Mesenchymal stem cell (in vitro differentiated cells and primary cell): ENCODE measurements around the gene LYPD6B.
A peak's percentile ranks its signal among the peaks of the same experiment; 100 is the strongest.

ENCODE experiments used
- DNase-seq: peaks from one replicate; pipeline ENCODE4 v3.0.0-alpha.2; 2013
- H2AFZ ChIP-seq: one replicate; pipeline ENCODE4 v1.6.1; 2013; ENCODE audit warnings: low read depth, mild to moderate bottlenecking, control low read depth, inconsistent platforms, low read length, moderate library complexity
- H2AK5ac ChIP-seq: 2 replicates; pipeline ENCODE4 v1.6.1; 2013; ENCODE audit warnings: low read length, moderate library complexity, mild to moderate bottlenecking, inconsistent platforms; ENCODE audit not compliant: severe bottlenecking
- H2BK120ac ChIP-seq: one replicate; pipeline ENCODE4 v1.6.1; 2013; ENCODE audit warnings: low read depth, mild to moderate bottlenecking, inconsistent platforms, low read length, moderate library complexity
- H2BK12ac ChIP-seq, 2 experiments: one replicate each; pipeline ENCODE4 v1.6.1; 2013; ENCODE audit warnings: inconsistent platforms in 2 of 2, low read length in 2 of 2, mild to moderate bottlenecking in 2 of 2, moderate library complexity in 2 of 2, control low read depth in 1 of 2
- H2BK15ac ChIP-seq: one replicate; pipeline ENCODE4 v1.6.1; 2013; ENCODE audit warnings: mild to moderate bottlenecking, low read depth, inconsistent platforms; ENCODE audit not compliant: poor library complexity, severe bottlenecking
- H2BK5ac ChIP-seq: 2 replicates; pipeline ENCODE4 v1.6.1; 2013; ENCODE audit warnings: low read depth, mild to moderate bottlenecking, low read length, control low read depth, inconsistent platforms; ENCODE audit not compliant: poor library complexity, severe bottlenecking
- H3K14ac ChIP-seq, 2 experiments: one replicate each; pipeline ENCODE4 v1.6.1; 2013; ENCODE audit warnings: inconsistent platforms in 2 of 2, low read length in 2 of 2, control low read depth in 1 of 2, mild to moderate bottlenecking in 1 of 2, moderate library complexity in 1 of 2
- H3K18ac ChIP-seq, 2 experiments: one replicate each; pipeline ENCODE4 v1.6.1; 2013; ENCODE audit warnings: inconsistent platforms in 2 of 2, low read length in 2 of 2, control low read depth in 1 of 2, low read depth in 1 of 2, mild to moderate bottlenecking in 1 of 2
- H3K23ac ChIP-seq, 2 experiments: one replicate each; pipeline ENCODE4 v1.6.1; 2013; ENCODE audit warnings: inconsistent platforms in 2 of 2, low read length in 2 of 2, mild to moderate bottlenecking in 2 of 2, moderate library complexity in 2 of 2, control low read depth in 1 of 2
- H3K27ac ChIP-seq: 2 replicates; pipeline ENCODE4 v1.5.1; 2013; ENCODE audit warnings: mild to moderate bottlenecking, moderate library complexity, low read length, control low read depth, inconsistent platforms; ENCODE audit not compliant: poor library complexity, severe bottlenecking
- H3K27me3 ChIP-seq, 2 experiments: 2 replicates each; pipeline versions ENCODE4 v1.6.1 to v1.7.0; 2013; ENCODE audit warnings: low read length in 2 of 2, mild to moderate bottlenecking in 2 of 2, moderate library complexity in 2 of 2, control low read depth in 1 of 2, inconsistent platforms in 1 of 2; ENCODE audit not compliant: control insufficient read depth in 1 of 2, insufficient read depth in 1 of 2
- H3K36me3 ChIP-seq, 2 experiments: 2 replicates each; pipeline versions ENCODE4 v1.6.1 to v1.7.0; 2013; ENCODE audit warnings: low read length in 2 of 2, control low read depth in 1 of 2, inconsistent platforms in 1 of 2, low read depth in 1 of 2, mild to moderate bottlenecking in 1 of 2; ENCODE audit not compliant: insufficient read depth in 2 of 2, control insufficient read depth in 1 of 2
- H3K4ac ChIP-seq, 2 experiments: one replicate each; pipeline ENCODE4 v1.6.1; 2013; ENCODE audit warnings: inconsistent platforms in 2 of 2, low read length in 2 of 2, mild to moderate bottlenecking in 2 of 2, moderate library complexity in 2 of 2, control low read depth in 1 of 2, low read depth in 1 of 2
- H3K4me1 ChIP-seq: 2 replicates; pipeline ENCODE4 v1.6.1; 2013; ENCODE audit warnings: low read depth, low read length, control low read depth; ENCODE audit not compliant: control insufficient read depth, insufficient read depth
- H3K4me2 ChIP-seq: 2 replicates; pipeline ENCODE4 v1.6.1; 2013; ENCODE audit warnings: low read length, mild to moderate bottlenecking, inconsistent platforms; ENCODE audit not compliant: poor library complexity, severe bottlenecking
- H3K4me3 ChIP-seq, 2 experiments: 2 replicates each; pipeline versions ENCODE4 v1.5.1 to v1.7.0; 2013; ENCODE audit warnings: low read length in 2 of 2, mild to moderate bottlenecking in 2 of 2, control low read depth in 1 of 2, low read depth in 1 of 2; ENCODE audit not compliant: insufficient read depth in 1 of 2
- H3K79me1 ChIP-seq: replicated peaks from 2 replicates; pipeline ENCODE4 v1.6.1; 2013; ENCODE audit warnings: mild to moderate bottlenecking, control low read depth, low read length, inconsistent platforms; ENCODE audit not compliant: poor library complexity, severe bottlenecking
- H3K9ac ChIP-seq: 2 replicates; pipeline ENCODE4 v1.7.0; 2013; ENCODE audit warnings: mild to moderate bottlenecking, low read length, moderate library complexity
- H3K9me3 ChIP-seq: 2 replicates; pipeline ENCODE4 v1.7.0; 2013; ENCODE audit warnings: mild to moderate bottlenecking, low read length; ENCODE audit not compliant: control insufficient read depth
- H4K8ac ChIP-seq: one replicate; pipeline ENCODE4 v1.6.1; 2013; ENCODE audit warnings: inconsistent platforms, mild to moderate bottlenecking, low read length, moderate library complexity
- H4K91ac ChIP-seq: one replicate; pipeline ENCODE4 v1.6.1; 2013; ENCODE audit warnings: mild to moderate bottlenecking, low read length, inconsistent platforms
- WGBS: methylation state at CpG from one replicate; pipeline ENCODE4 v1.1.7; 2013; ENCODE audit warnings: mixed read lengths; 5-methylcytosine and 5-hydroxymethylcytosine counted together

Gene LYPD6B

GRCh38 chr2:149219856-149220255 is 181.4 kb downstream of the LYPD6B start:
- Histone ChIP-seq H3K14ac (no peak overlapping the region), H3K4me1 (no peaks in the 10 kb centered on the region), H3K4me3 (no peak overlapping the region), H3K79me1 (no peaks in the 10 kb centered on the region), H2BK120ac (no peak overlapping the region), H3K4ac (no peak overlapping the region), H2AK5ac (no peak overlapping the region), H3K27ac (no peak overlapping the region), H3K36me3 (no peaks in the 10 kb centered on the region), H4K8ac (no peak overlapping the region), H4K91ac (peak overlapping the region; percentile 29), H2BK5ac (no peak overlapping the region), H3K23ac (no peak overlapping the region), H3K9me3 (no peaks in the 10 kb centered on the region), H3K4me2 (no peak overlapping the region), H3K18ac (no peak overlapping the region), H2BK15ac (no peak overlapping the region), H2AFZ (peak overlapping the region; percentile 6), H3K9ac (no peak overlapping the region), H2BK12ac (no peak overlapping the region), H3K27me3 (peaks cover 4 to 5% of the 10 kb centered on the region in 2 experiments)
- WGBS = 40% methylated on average over 2 of the region's 3 CpGs
- DNase-seq = no peak

GRCh38 chr2:149221002-149221401 is 182.5 kb downstream of the LYPD6B start:
- peaks cover 4 to 5% of the 10 kb centered on the region in 2 experiments for H3K27me3 ChIP-seq
- no peak overlapping the region for H2BK120ac ChIP-seq
- no peak overlapping the region for H3K9ac ChIP-seq
- no peak overlapping the region for H2AK5ac ChIP-seq
- H3K14ac ChIP-seq = no peak overlapping the region
- no peak overlapping the region for H3K4ac ChIP-seq
- no peak overlapping the region for H4K91ac ChIP-seq
- H3K79me1 ChIP-seq = no peaks in the 10 kb centered on the region
- no peaks in the 10 kb centered on the region for H3K4me1 ChIP-seq
- no peaks in the 10 kb centered on the region for H3K36me3 ChIP-seq
- no peak overlapping the region for H2BK5ac ChIP-seq
- H3K4me2 ChIP-seq = no peak overlapping the region
- no peak overlapping the region for H3K23ac ChIP-seq
- no peak overlapping the region for H3K4me3 ChIP-seq
- 69% methylated on average over 9 of the region's 9 CpGs for WGBS
- H3K27ac ChIP-seq = no peak overlapping the region
- no peaks in the 10 kb centered on the region for H3K9me3 ChIP-seq
- H3K18ac ChIP-seq = no peak overlapping the region
- no peak overlapping the region for H2BK15ac ChIP-seq
- H4K8ac ChIP-seq = no peak overlapping the region
- no peak overlapping the region for H2BK12ac ChIP-seq
- DNase-seq = no peak
- H2AFZ ChIP-seq = no peak overlapping the region

DNA sequence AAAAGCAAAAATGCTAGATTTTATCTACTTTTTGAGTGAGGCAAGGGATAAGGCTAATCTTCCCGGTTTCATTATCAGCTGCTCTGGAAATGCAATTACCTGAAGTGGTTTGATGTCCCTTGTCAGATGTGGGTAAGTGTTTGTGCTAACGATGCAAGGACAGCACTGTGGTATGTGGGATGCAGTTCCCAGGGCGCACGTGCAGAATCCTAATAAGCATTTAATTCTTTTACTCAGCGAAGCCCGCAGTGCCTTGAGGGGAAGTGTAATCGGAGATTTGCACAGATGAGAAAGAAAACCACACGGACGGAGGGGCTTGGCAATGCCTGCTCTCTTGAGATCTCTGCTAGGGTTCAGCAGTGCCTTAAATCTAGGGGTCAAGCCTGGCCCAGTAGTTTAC is 183.4 kb downstream of the LYPD6B start:
- Histone ChIP-seq H3K18ac (no peak overlapping the region), H3K14ac (no peak overlapping the region), H3K27ac (no peak overlapping the region), H3K4ac (no peak overlapping the region), H3K4me2 (no peak overlapping the region), H3K79me1 (no peaks in the 10 kb centered on the region), H3K23ac (no peak overlapping the region), H3K4me3 (no peak overlapping the region), H2AFZ (no peak overlapping the region), H3K4me1 (no peaks in the 10 kb centered on the region), H2BK12ac (no peak overlapping the region), H3K9me3 (no peaks in the 10 kb centered on the region), H3K9ac (no peak overlapping the region), H3K27me3 (peaks cover 4 to 5% of the 10 kb centered on the region in 2 experiments), H2BK120ac (no peak overlapping the region), H2BK5ac (no peak overlapping the region), H2AK5ac (no peak overlapping the region), H3K36me3 (no peaks in the 10 kb centered on the region), H4K8ac (no peak overlapping the region), H2BK15ac (no peak overlapping the region), H4K91ac (no peak overlapping the region)
- DNase-seq = no peak
- 50% methylated on average over 9 of the region's 9 CpGs for WGBS

DNA sequence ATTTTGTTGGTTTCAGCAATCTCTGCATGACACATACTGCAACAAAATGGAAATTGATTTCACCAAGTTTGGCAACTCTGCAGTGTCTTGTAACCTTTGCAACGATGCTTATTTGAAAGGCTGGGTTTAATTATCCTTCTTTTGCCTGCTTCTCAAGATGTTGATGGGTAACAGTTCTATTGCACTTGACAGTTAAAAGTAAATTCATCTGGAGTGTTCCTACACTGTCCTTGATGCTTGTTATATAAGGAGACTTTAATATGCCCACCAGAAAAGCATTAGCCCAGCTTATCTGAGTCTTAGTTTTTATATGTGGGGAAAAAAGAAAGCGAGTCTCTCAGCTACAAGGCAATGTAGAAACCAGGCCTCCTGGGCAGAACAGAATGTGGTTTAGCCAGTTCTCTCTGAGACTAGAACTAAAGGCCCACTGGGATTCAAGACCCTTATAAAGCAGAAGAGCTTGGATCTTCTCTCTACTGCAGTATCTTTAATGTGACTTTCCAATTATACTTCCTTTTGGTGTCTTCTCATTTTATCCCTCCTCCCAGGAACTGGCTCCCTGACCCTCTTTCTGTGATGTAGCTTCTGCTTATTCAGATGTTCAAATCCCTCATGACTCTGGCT is 185.1 kb downstream of the LYPD6B start:
- Histone ChIP-seq H3K9me3 (no peaks in the 10 kb centered on the region), H4K91ac (no peak overlapping the region), H2BK120ac (no peak overlapping the region), H3K36me3 (no peaks in the 10 kb centered on the region), H3K4me3 (no peak overlapping the region), H2BK5ac (no peak overlapping the region), H3K4me1 (no peaks in the 10 kb centered on the region), H2BK15ac (no peak overlapping the region), H3K9ac (no peak overlapping the region), H3K27ac (no peak overlapping the region), H4K8ac (no peak overlapping the region), H3K18ac (no peak overlapping the region), H3K79me1 (no peaks in the 10 kb centered on the region), H3K27me3 (peaks cover 4 to 5% of the 10 kb centered on the region in 2 experiments), H2AK5ac (no peak overlapping the region), H3K4me2 (no peak overlapping the region), H3K23ac (no peak overlapping the region), H2AFZ (no peak overlapping the region), H3K4ac (no peak overlapping the region), H2BK12ac (no peak overlapping the region), H3K14ac (no peak overlapping the region)
- 61% methylated on average over 2 of the region's 2 CpGs for WGBS
- DNase-seq = no peak
